OCI-LY1 (cell line): ENCODE measurements around the gene LINS1.

ENCODE experiments used
- H2AFZ ChIP-seq: fragments of 200-600 bp; sonication (generic), shearing (Covaris generic); 2 replicates; pipeline ENCODE4 v1.6.0; 2014; ENCODE audit warnings: antibody characterized with exemption, mild to moderate bottlenecking, low read length
- H3F3A ChIP-seq: fragments of 200-600 bp; sonication (generic), shearing (Covaris generic); 2 replicates; pipeline ENCODE4 v1.6.0; 2014; ENCODE audit warnings: mild to moderate bottlenecking, antibody characterized with exemption, low read length, moderate library complexity; ENCODE audit not compliant: insufficient read depth
- H3K27ac ChIP-seq: fragments of 200-600 bp; sonication (generic); 2 replicates; pipeline ENCODE4 v1.5.1; 2014; ENCODE audit warnings: low read length, mixed run types, mild to moderate bottlenecking, low read depth; ENCODE audit not compliant: poor library complexity, severe bottlenecking
- H3K27me3 ChIP-seq: fragments of 200-600 bp; sonication (generic); 2 replicates; pipeline ENCODE4 v1.6.0; 2014; ENCODE audit warnings: antibody characterized with exemption, mild to moderate bottlenecking, low read length, moderate library complexity; ENCODE audit not compliant: insufficient read depth
- H3K36me3 ChIP-seq: fragments of 200-600 bp; sonication (generic); 2 replicates; pipeline ENCODE4 v1.6.1; 2014; ENCODE audit warnings: mild to moderate bottlenecking, antibody characterized with exemption, low read length, moderate library complexity, mixed read lengths; ENCODE audit not compliant: insufficient read depth
- H3K4me1 ChIP-seq: fragments of 200-600 bp; sonication (generic); 2 replicates; pipeline ENCODE4 v1.5.1; 2014; ENCODE audit warnings: mild to moderate bottlenecking, low read length, moderate library complexity; ENCODE audit not compliant: insufficient read depth, severe bottlenecking
- H3K4me2 ChIP-seq: fragments of 200-600 bp; sonication (generic), shearing (Covaris generic); 2 replicates; pipeline ENCODE4 v1.6.1; 2014; ENCODE audit warnings: low read length
- H3K4me3 ChIP-seq: fragments of 200-600 bp; sonication (generic); 2 replicates; pipeline ENCODE4 v1.5.1; 2014; ENCODE audit warnings: low read length, low read depth, mild to moderate bottlenecking, mixed read lengths; ENCODE audit not compliant: poor library complexity, severe bottlenecking
- H3K79me2 ChIP-seq: fragments of 200-600 bp; shearing (Covaris generic); 2 replicates; pipeline ENCODE4 v1.6.1; 2016; ENCODE audit warnings: mixed run types, low read length, mixed read lengths; ENCODE audit not compliant: insufficient read depth
- H3K9ac ChIP-seq: fragments of 200-600 bp; sonication (generic), shearing (Covaris generic); 2 replicates; pipeline ENCODE4 v1.6.1; 2014; ENCODE audit warnings: mild to moderate bottlenecking, low read length, mixed read lengths
- H3K9me2 ChIP-seq: fragments of 200-600 bp; sonication (generic), shearing (Covaris generic); 2 replicates; pipeline ENCODE4 v1.6.1; 2014; ENCODE audit warnings: low read depth, mild to moderate bottlenecking, low read length, mixed read lengths
- H3K9me3 ChIP-seq: fragments of 200-600 bp; shearing (Covaris generic); 2 replicates; pipeline ENCODE4 v1.6.1; 2014; ENCODE audit warnings: low read length, mixed read lengths
- H4K20me1 ChIP-seq: fragments of 200-600 bp; sonication (generic), shearing (Covaris generic); 2 replicates; pipeline ENCODE4 v1.6.0; 2016; ENCODE audit warnings: mild to moderate bottlenecking, low read length; ENCODE audit not compliant: insufficient read depth
- CTCF ChIP-seq: fragments of 200-600 bp; sonication (generic), shearing (Covaris generic); IDR thresholded peaks from 2 replicates; pipeline ENCODE4 v1.5.1; 2017; ENCODE audit warnings: mild to moderate bottlenecking, antibody characterized with exemption, low read length, moderate library complexity, mixed read lengths
- EZH2 ChIP-seq: fragments of 200-600 bp; sonication (generic), shearing (Covaris generic); IDR thresholded peaks from 2 replicates; pipeline ENCODE4 v1.8.0; 2017; ENCODE audit warnings: borderline replicate concordance, mixed run types, mild to moderate bottlenecking, antibody characterized with exemption, low read length, moderate library complexity, mixed read lengths

LINS1 gene

GRCh38 chr15:100642213-100642949, 40.4 kb upstream of the LINS1 start:
- Histone ChIP-seq H3K9ac (no peak overlapping the region), H3K9me2 (no peaks in the 10 kb centered on the region), H4K20me1 (no peaks in the 10 kb centered on the region), H3K36me3 (no peaks in the 10 kb centered on the region), H3K4me2 (no peak overlapping the region), H3K9me3 (no peaks in the 10 kb centered on the region), H3K4me1 (no peaks in the 10 kb centered on the region), H3K27me3 (no peaks in the 10 kb centered on the region), H3K4me3 (no peak overlapping the region), H2AFZ (no peak overlapping the region), H3K79me2 (peaks cover 20% of the 10 kb centered on the region; the same call in 1 of the 2 replicates), H3K27ac (no peak overlapping the region), H3F3A (no peaks in the 10 kb centered on the region)
- no peak for TF ChIP-seq CTCF
- no peak for TF ChIP-seq EZH2

- Histone ChIP-seq H3K9ac (no peak overlapping the region), H3K4me1 (no peaks in the 10 kb centered on the region), H3F3A (no peaks in the 10 kb centered on the region), H3K9me3 (no peaks in the 10 kb centered on the region), H2AFZ (no peak overlapping the region), H3K4me2 (no peak overlapping the region), H3K27ac (no peak overlapping the region), H4K20me1 (no peaks in the 10 kb centered on the region), H3K4me3 (no peak overlapping the region), H3K36me3 (no peaks in the 10 kb centered on the region), H3K27me3 (no peaks in the 10 kb centered on the region), H3K9me2 (no peaks in the 10 kb centered on the region), H3K79me2 (peaks cover 20% of the 10 kb centered on the region; the same call in 1 of the 2 replicates)
- TF ChIP-seq CTCF (no peak), EZH2 (no peak)
Observed at GRCh38 chr15:100638177-100638730, 36.3 kb upstream of the LINS1 start.

GRCh38 chr15:100635406-100636071, 33.6 kb upstream of the LINS1 start:
- H3K27me3 ChIP-seq: no peaks in the 10 kb centered on the region
- no peak overlapping the region for H3K9ac ChIP-seq
- H4K20me1 ChIP-seq: no peaks in the 10 kb centered on the region
- no peaks in the 10 kb centered on the region for H3K9me2 ChIP-seq
- TF ChIP-seq EZH2 (no peak), CTCF (no peak)
- H2AFZ ChIP-seq: no peak overlapping the region
- H3K27ac ChIP-seq: no peak overlapping the region
- no peaks in the 10 kb centered on the region for H3F3A ChIP-seq
- no peak overlapping the region for H3K4me2 ChIP-seq
- H3K79me2 ChIP-seq: peaks cover 18% of the 10 kb centered on the region; the same call in 1 of the 2 replicates
- H3K9me3 ChIP-seq: no peaks in the 10 kb centered on the region
- H3K4me1 ChIP-seq: no peaks in the 10 kb centered on the region
- peaks cover 18% of the 10 kb centered on the region; the same call in 1 of the 2 replicates for H3K36me3 ChIP-seq
- no peak overlapping the region for H3K4me3 ChIP-seq
